HG03439 (cell line): ENCODE results near the gene TSC22D1.
"Not testable (repeated sequence)": the region's sequence is repeated elsewhere in the genome, so short reads cannot be mapped to it uniquely, and the experiment has no call there.

Source experiments
- ATAC-seq: cut with Tn5 transposase; IDR thresholded peaks from one replicate; pipeline ENCODE4 v1.9.1; 2021; ENCODE audit warnings: mild to moderate bottlenecking, moderate library complexity; ENCODE audit not compliant: unreplicated experiment

Gene TSC22D1

DNA sequence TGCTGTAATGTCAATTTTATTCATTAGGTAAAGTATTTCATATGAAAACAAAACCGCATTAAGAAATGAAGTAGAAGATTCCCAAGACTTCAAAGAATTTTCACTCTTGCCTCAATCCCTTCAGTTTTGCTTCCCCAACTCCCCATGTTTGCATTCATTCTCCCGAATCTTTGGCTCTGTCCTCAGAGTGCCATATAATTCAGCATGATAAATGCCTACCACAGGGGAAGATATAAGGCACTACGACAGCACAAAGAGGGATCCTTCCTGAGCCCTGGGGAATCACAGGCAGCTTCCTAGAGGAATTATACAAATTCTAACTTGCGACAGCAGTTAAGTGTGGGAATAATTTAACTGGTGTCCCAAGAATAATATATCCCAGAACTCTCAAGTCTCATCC, 68.5 kb downstream of the TSC22D1 start:
- ATAC-seq: no peak

- no peak for ATAC-seq
Observed at GRCh38 chr13:44506719-44507118, 69.4 kb downstream of the TSC22D1 start.

DNA sequence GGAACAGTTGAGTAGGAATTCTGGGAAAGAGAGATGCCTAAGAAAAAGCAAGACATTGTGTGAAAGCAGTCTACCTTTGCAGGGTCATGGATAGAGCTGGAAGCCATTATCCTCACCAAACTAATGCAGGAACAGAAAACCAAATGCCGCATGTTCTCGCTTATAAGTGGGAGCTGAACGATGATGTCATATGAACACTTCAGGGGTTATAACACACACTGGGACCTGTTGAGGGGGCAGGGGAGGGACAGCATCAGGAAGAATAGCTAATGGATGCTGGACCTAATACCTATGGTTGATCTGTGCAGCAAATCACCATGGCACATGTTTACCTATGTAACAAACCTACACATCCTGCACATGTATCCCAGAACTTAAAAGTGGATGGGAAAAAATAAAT, 69.9 kb downstream of the TSC22D1 start:
- ATAC-seq: no peak

GRCh38 chr13:44504116-44504515, 72.0 kb downstream of the TSC22D1 start:
- no peak for ATAC-seq

DNA sequence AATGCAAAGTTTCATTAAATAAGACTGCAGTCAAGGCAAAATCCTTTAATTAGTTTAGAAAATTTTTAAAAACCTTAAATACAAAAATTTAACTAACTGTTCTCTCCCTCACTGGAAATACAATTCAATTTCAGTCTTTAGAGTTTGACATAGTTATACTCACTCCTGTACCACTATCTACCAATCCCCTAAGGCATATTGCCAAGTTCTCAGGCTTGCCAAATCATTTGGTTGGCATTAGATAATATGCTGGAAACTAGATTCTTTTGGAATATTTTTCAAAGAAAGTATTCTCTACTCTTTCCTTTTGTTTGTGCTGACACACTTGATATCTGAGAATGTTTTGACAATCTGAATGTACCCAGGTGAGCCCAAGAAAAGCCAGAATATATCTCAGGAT, 77.2 kb downstream of the TSC22D1 start:
- ATAC-seq: no peak

DNA sequence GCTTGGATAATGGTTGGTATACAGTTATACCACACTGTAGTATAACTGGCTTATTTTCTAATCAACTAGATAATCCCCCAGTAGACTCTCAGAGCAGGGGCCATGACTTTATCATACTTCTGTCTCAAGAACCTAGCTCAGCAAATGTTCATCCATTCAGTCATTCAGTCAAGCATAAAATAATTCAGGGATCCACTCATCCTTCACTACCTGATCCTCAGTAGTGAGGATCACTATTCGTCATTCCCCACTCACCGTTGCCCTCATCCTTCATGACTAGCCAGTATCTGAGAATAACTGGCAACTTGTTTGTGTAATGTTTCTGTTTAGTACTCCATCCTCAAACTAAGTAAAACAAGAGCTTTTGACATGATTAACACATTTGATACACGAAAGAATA, 77.6 kb downstream of the TSC22D1 start:
- ATAC-seq: no peak

- no peak for ATAC-seq
Observed at GRCh38 chr13:44497801-44498200, 78.3 kb downstream of the TSC22D1 start.

GRCh38 chr13:44493213-44493812, 82.8 kb downstream of the TSC22D1 start:
- no peak for ATAC-seq

DNA sequence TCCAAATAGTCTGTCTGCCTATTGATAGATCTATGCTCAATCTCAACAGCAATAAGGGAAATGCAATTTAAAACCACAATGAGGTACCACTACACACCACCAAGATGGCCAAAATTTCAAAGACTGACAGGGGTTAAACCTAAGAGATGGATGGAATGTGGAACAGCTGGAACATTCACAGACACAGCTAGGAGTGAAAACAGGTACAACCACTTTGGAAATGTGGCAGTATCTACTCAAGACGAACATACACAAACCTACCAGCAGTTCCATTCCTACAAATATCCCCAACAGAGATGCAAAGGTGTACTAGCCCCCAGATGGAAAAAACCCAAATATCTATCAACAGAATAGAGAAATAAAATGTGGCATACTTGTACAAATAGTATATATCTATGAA, 86.4 kb downstream of the TSC22D1 start:
- ATAC-seq: no peak

DNA sequence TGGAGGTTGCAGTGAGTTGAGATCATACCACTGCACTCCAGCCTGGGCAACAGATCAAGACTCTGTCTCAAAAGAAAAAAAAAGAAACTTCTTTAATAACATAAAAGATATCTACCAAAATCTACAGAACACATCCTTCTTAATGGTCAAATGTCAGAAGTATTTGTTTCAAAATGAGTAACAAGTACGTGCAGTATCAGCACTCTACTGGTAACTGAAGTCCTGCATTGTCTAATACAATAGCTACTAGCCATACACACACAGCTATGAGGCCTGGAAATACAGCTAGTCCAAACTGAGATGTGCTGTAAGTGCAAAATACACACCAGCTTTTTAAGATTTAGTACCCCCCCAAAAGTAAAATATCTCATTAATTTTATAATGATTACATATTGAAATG, 88.1 kb downstream of the TSC22D1 start:
- ATAC-seq: no peak

- ATAC-seq: no peak
Observed at GRCh38 chr13:44484562-44485138, 91.5 kb downstream of the TSC22D1 start.

DNA sequence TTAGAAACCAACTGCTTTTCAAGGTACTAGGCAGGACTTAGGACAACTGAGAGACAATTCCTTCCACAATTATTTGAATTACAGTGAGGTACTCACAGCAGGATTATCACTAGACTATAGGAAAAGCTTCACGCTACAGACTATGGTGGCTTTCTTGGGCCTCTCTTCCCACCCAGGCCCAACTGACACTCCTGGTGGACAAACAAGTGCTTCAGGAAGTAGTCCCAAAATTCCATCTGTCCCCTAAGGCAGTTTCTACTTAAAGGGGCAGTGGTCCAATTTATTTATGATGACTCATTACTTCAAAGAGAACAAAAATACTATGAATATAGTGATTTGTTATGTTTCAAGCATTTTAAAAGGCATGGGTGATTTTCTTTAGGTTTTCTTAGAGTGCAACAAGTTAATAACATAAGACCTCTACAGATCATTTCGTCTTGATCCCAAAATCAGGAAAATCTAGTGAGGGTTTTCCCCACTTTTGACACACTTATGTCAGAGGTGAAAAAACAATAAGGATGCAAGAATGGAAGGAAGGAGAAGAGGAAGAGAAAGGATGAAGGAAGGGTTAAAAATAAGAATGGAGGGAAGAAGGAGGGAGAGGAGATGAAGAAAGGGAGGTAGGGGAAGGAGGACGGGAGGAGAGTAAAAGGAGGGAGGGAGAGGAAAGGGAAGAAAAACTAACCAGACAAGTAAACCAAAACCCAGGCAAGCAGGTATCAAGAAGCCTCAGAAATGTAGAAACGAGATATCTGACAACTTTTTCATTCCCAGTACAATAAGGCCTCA, 101.8 kb downstream of the TSC22D1 start:
- ATAC-seq: no peak

- ATAC-seq: no peak
Observed at GRCh38 chr13:44471686-44472085, 104.4 kb downstream of the TSC22D1 start.

DNA sequence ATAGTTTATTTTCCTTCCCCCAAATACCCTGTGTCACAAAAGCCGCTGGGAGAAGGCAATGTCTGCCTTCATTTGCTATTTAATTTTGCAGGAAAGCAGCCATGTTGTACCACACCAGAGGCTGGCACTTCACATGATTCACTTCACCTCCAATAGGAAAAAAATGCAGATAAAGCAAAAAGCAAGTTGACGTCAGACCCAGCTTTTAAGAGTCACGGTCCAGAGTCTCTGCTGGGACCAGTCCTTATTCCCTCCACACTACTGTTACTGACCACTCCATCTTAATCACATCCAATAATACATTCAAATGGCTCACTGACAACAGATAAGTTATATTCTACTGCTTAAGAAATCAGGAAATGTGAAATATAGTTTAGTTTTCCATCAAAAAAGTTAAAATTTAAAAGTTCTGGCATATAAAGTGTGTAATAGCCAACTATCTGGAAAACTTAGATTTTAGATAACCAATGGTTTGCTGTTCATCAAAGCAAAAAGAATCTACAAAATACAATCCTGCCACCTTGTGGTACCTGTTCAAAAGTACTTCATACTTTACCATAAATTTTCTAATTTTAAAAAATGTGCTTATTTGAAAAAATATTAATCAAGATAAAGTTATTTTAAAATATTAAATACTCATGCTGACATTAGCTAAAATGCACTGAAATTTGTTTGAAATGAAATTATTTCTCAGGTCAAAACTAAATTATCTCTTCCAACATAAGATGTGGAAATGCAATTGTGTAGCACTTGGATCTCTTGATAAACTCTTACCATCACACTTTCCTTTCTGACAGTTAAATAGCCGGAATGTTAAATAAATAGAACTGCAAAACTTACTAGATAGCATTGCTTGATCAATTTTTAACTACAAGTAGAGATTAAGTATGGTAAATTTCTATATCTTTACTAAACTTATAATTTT, 105.2 kb downstream of the TSC22D1 start:
- no peak for ATAC-seq

- no peak for ATAC-seq
Observed at GRCh38 chr13:44468874-44469273, 107.3 kb downstream of the TSC22D1 start.

- ATAC-seq: no peak
Observed at GRCh38 chr13:44465318-44465717, 110.8 kb downstream of the TSC22D1 start.

DNA sequence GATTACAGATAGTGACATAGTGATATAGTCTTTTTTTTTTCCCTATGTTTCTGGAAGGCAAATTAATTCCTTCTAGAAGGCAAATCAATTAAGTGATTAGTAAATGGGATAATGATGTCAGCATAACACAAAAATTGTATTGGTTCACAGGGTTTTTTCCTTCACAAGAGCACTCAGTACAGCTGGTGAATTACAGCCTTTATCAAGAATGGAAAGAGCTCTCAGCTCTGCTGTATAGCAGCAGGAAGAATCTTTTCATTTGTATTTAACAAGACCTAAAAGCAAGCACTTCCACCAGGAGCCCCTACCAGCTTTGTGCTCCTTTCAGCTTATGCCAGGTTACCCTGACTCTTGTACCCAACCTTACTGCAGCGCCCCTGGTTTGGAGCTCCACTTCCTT, 111.7 kb downstream of the TSC22D1 start:
- ATAC-seq: no peak

DNA sequence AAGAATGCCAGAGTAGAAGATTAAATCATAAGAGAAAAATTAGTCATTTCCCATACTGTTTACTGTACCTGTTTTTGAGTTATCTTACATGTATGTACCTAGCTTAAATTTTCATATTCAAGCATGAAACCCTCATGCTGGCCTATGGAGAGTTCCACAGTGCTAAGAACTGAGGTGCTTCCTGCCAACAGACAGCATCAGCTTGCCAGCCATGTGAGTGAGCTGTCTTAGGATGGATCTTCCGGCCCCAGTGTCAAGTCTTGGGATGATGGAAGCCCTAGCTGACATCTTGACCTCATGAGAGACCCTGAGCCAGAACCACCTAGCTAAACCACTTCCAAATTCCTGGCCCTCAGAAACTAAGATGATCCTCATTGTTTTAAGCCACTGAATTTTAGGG, 112.4 kb downstream of the TSC22D1 start:
- no peak for ATAC-seq

- ATAC-seq: no peak
Observed at GRCh38 chr13:44459674-44460073, 116.5 kb downstream of the TSC22D1 start.

- ATAC-seq: no peak
Observed at GRCh38 chr13:44458313-44458975, 117.7 kb downstream of the TSC22D1 start.

- ATAC-seq: not testable (repeated sequence)
Observed at GRCh38 chr13:44456212-44456611, 119.9 kb downstream of the TSC22D1 start.
